ENCODE results near the gene SGMS1. TPM values are rescaled to one million over a fixed set of nuclear protein-coding genes. Genes with fewer than 3 reads are reported as not detected.
"Not testable (repeated sequence)": the region's sequence is repeated elsewhere in the genome, so short reads cannot be mapped to it uniquely, and the experiment has no call there.

The SGMS1 gene
- polyA plus RNA-seq, 1 experiment: 21.1 TPM

- no peak for DNase-seq (ENCODE audit: low read depth)
- ChIA-PET POLR2A (no interaction called here), CTCF (interaction anchor here (0.9 kb wide), 1 partner anchor 13 kb away, joined by 3 read pairs; no protein-coding TSS in a partner anchor)
- no peaks in the 10 kb centered on the region for H3K36me3 ChIP-seq (ENCODE audit: control insufficient read depth, insufficient read depth, low read length)
- no peak overlapping the region for H3K4me3 ChIP-seq (ENCODE audit: low read depth, low read length)
- no peaks in the 10 kb centered on the region for H3K27me3 ChIP-seq (ENCODE audit: control insufficient read depth, insufficient read depth, low read length)
- no peak for TF ChIP-seq CTCF (IDR thresholded peaks at IDR 0.05; ENCODE audit: insufficient read depth, low read depth, low read length)
These were observed 25.1 kb upstream of the SGMS1 start for GRCh38 chr10:50648935-50649227.

- no peak for DNase-seq (ENCODE audit: low read depth)
- CTCF ChIA-PET: interaction anchor here (0.7 to 0.9 kb wide), 2 partner anchors 12 to 23 kb away, joined by 3 read pairs; no protein-coding TSS in a partner anchor
- no peaks in the 10 kb centered on the region for H3K36me3 ChIP-seq (ENCODE audit: control insufficient read depth, insufficient read depth, low read length)
- TF ChIP-seq CTCF (IDR thresholded peaks at IDR 0.05; ENCODE audit: insufficient read depth, low read depth, low read length): no peak
- H3K4me3 ChIP-seq (ENCODE audit: low read depth, low read length): no peak overlapping the region
- H3K27me3 ChIP-seq (ENCODE audit: control insufficient read depth, insufficient read depth, low read length): no peaks in the 10 kb centered on the region
- POLR2A ChIA-PET: no interaction called here
These were observed 24.6 kb upstream of the SGMS1 start for GRCh38 chr10:50648089-50648934.

GRCh38 chr10:50647350-50647749 lies 23.6 kb upstream of the SGMS1 start:
- CTCF ChIA-PET: interaction anchor here (0.7 kb wide), 1 partner anchor 22 kb away, joined by 3 read pairs; no protein-coding TSS in a partner anchor
- not testable (repeated sequence) for H3K36me3 ChIP-seq (ENCODE audit: control insufficient read depth, insufficient read depth, low read length)

GRCh38 chr10:50645236-50645635 lies 21.5 kb upstream of the SGMS1 start:
- TF ChIP-seq CTCF (IDR thresholded peaks at IDR 0.05; ENCODE audit: insufficient read depth, low read depth, low read length): no peak
- no peak for DNase-seq (ENCODE audit: low read depth)
- ChIA-PET POLR2A (no interaction called here), CTCF (interaction anchor here (0.8 to 1.9 kb wide), 2 partner anchors 8 to 10 kb away, joined by 3 to 8 read pairs; no protein-coding TSS in a partner anchor)
- Histone ChIP-seq H3K36me3 (ENCODE audit: control insufficient read depth, insufficient read depth, low read length) (no peaks in the 10 kb centered on the region), H3K27me3 (ENCODE audit: control insufficient read depth, insufficient read depth, low read length) (no peaks in the 10 kb centered on the region), H3K4me3 (ENCODE audit: low read depth, low read length) (no peak overlapping the region)

More at GRCh38 chr10:50647350-50647749, 23.6 kb upstream of the SGMS1 start:
- H3K4me3 ChIP-seq (ENCODE audit: low read depth, low read length); POLR2A ChIA-PET; DNase-seq (ENCODE audit: low read depth); H3K27me3 ChIP-seq (ENCODE audit: control insufficient read depth, insufficient read depth, low read length): not testable (repeated sequence)

- no peak for DNase-seq (ENCODE audit: low read depth)
- H3K36me3 ChIP-seq (ENCODE audit: control insufficient read depth, insufficient read depth, low read length): no peaks in the 10 kb centered on the region
- no peak overlapping the region for H3K4me3 ChIP-seq (ENCODE audit: low read depth, low read length)
- H3K27me3 ChIP-seq (ENCODE audit: control insufficient read depth, insufficient read depth, low read length): no peaks in the 10 kb centered on the region
- ChIA-PET POLR2A (no interaction called here), CTCF (no interaction called here)
- no peak for TF ChIP-seq CTCF (IDR thresholded peaks at IDR 0.05; ENCODE audit: insufficient read depth, low read depth, low read length)
These were observed 17.9 kb upstream of the SGMS1 start for GRCh38 chr10:50641626-50642025.
